MM.1S (cell line): ENCODE measurements around the gene TLE1.

Experiments used
- EZH2 ChIP-seq: fragments of 300-600 bp; sonication (generic); optimal IDR thresholded peaks from 2 replicates; pipeline ENCODE3; 2017; ENCODE audit warnings: low read depth, mild to moderate bottlenecking, antibody characterized with exemption, low read length, mixed read lengths
- TF ChIP-seq, protein P1 (sequence below): fragments of 300-600 bp; sonication (generic); IDR thresholded peaks from 2 replicates; pipeline ENCODE4 v1.5.1; 2016; ENCODE audit warnings: antibody characterized with exemption, low read length, mixed read lengths

DNA sequence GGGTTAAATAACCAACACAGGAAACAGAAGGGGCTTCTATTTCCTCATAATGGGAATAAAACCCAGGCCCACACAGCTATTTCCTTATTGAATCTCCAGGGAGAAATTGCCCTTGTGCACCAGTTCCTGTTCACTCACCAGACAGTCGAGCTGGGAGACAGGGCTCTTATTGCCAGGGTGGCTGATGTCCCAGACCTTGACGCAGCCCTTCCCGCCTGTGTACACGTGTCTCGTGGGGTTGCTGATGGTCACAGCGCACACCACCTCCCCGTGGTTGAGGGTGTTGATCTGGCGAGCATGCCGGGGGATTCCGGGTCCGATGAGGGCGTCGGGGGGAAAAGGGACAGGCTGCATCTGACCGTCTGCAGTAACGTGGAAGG lies 96.5 kb downstream of the TLE1 start:
- TF ChIP-seq, protein P1, sequence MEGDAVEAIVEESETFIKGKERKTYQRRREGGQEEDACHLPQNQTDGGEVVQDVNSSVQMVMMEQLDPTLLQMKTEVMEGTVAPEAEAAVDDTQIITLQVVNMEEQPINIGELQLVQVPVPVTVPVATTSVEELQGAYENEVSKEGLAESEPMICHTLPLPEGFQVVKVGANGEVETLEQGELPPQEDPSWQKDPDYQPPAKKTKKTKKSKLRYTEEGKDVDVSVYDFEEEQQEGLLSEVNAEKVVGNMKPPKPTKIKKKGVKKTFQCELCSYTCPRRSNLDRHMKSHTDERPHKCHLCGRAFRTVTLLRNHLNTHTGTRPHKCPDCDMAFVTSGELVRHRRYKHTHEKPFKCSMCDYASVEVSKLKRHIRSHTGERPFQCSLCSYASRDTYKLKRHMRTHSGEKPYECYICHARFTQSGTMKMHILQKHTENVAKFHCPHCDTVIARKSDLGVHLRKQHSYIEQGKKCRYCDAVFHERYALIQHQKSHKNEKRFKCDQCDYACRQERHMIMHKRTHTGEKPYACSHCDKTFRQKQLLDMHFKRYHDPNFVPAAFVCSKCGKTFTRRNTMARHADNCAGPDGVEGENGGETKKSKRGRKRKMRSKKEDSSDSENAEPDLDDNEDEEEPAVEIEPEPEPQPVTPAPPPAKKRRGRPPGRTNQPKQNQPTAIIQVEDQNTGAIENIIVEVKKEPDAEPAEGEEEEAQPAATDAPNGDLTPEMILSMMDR = no peak
- no peak for TF ChIP-seq EZH2
